ENCODE results near the gene VRK3.
"Not testable (repeated sequence)": the region's sequence is repeated elsewhere in the genome, so short reads cannot be mapped to it uniquely, and the experiment has no call there.

VRK3 gene

DNA sequence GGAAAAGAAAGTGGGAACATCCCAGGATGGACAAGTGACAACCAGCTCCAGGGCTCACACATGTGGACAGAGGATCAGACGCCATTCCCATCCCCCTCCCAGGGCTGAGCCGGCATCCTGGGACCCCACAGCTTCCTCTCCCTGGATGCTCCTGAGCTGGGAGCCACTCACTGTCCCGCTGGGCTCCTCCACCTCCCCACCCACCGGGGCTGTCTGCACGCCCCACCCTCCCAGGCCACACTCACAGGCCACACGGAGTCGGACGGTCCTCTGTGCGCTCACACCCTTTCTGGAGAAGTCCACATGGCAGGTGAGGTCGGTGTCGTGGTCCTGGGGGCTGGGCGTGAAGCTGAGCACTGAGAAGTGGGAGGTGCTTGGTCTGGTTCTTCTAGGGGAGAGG lies 65.3 kb downstream of the VRK3 start:
- H3K27ac Mint-ChIP-seq, H3K4me3 Mint-ChIP-seq, H3K4me1 Mint-ChIP-seq, H3K9me3 Mint-ChIP-seq, H3K36me3 Mint-ChIP-seq: not testable (repeated sequence)
- peak; percentile 22 for ATAC-seq
- H3K27me3 Mint-ChIP-seq, result peaks cover 18% of the 10 kb centered on the region

DNA sequence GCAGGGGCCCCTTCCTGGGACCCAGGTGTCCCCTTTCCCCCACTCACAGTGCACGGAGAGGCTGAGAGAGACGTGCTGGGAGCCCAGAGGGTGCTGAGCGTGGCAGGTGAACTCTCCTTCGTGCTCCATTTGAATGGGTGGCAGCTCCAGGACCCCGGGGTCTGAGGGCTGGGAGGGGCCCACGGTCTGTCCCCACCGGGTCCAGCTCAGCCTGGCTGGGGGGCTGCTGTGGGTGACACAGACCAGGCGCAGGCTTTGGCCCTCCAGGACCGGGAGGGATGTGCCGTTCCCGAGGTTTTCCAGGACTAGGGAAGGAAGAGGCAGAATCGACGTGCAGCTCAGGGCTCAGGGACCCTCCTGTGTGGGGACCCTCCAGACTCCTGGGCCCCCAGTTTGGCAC lies 66.6 kb downstream of the VRK3 start:
- ATAC-seq, result peak; percentile 39
- not testable (repeated sequence) for H3K36me3 Mint-ChIP-seq, H3K4me1 Mint-ChIP-seq, H3K27ac Mint-ChIP-seq, H3K4me3 Mint-ChIP-seq, H3K9me3 Mint-ChIP-seq
- H3K27me3 Mint-ChIP-seq, result peaks cover 31% of the 10 kb centered on the region

DNA sequence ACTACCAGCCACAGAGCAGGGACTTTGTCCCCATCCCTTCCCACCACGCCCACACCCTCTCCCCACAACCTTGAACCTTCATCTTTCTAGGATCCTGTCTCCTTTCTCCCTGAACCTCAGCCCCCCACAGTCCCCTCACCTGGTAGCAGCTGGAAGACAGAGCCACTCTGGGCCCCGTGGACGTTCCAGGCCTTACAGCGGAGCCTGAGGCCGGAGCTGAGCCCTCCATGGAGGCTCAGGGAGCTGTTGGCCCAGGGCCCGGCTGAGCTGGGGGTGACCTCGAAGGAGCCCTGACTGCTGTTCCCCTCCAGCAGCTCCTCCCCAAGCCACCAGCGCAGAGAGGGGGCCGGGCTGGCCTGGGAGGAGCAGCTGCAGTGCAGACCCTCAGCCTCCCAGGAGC lies 67.0 kb downstream of the VRK3 start:
- not testable (repeated sequence) for ATAC-seq, H3K27ac Mint-ChIP-seq, H3K36me3 Mint-ChIP-seq, H3K9me3 Mint-ChIP-seq, H3K4me3 Mint-ChIP-seq
- peaks cover 13% of the 10 kb centered on the region for H3K4me1 Mint-ChIP-seq
- H3K27me3 Mint-ChIP-seq, result peaks cover 36% of the 10 kb centered on the region

DNA sequence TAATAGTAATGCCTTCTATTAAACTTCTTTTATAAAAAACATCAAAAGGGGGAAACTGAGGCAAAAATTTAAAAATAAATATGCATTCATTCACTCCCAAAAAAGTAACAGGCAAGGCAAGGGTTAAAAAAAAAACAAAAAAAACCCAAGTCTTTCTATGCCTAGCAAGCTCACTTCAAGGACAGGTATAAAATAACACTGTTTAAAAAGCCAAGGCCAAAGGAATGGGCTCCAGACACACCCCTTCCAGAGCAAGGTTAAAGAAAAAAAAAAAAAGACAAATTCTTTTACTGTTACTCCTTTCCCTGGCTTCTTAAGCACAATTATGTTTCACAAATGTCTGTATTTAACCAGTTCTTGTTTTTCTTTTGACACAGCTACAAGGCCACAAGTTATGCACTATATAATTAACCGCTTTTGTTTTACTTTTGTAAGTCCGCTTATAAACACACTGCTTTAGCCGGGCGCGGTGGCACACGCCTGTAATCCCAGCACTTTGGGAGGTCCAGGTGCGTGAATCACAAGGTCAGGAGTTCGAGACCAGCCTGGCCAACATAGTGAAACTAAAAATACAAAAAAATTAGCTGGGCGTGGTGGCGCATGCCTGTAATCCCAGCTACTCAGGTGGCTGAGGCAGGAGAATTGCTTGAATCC lies 67.8 kb downstream of the VRK3 start:
- no peaks in the 10 kb centered on the region for H3K9me3 Mint-ChIP-seq

DNA sequence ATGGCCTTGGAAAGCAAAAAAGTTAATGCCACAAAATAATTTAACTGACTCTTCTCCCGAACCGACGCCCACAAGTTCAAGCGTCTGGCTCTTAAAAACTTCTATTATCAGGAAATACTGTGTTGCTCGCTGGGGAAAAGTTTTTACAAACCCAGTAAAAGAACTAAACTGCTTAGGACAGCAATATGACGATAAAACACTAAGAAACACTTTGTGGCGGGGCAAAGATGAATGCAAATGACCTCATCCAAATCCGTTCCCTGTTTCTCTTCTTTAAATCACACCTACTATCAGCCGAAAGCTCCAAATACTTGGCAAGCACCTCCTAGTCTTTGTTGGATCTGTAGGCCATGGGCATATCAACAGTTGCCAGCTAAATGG lies 69.1 kb downstream of the VRK3 start:
- Mint-ChIP-seq H3K27ac (no peak overlapping the region), H3K4me3 (no peak overlapping the region), H3K27me3 (peaks cover 44% of the 10 kb centered on the region), H3K36me3 (no peaks in the 10 kb centered on the region), H3K9me3 (no peaks in the 10 kb centered on the region), H3K4me1 (peaks cover 23% of the 10 kb centered on the region)
- ATAC-seq, result no peak

More for the DNA sequence above, 67.8 kb downstream of the VRK3 start:
- no peak for ATAC-seq
- Mint-ChIP-seq H3K36me3 (no peaks in the 10 kb centered on the region), H3K27ac (no peak overlapping the region), H3K4me3 (no peak overlapping the region), H3K27me3 (peaks cover 36% of the 10 kb centered on the region), H3K4me1 (peaks cover 19% of the 10 kb centered on the region)

- Mint-ChIP-seq H3K4me3 (no peak overlapping the region), H3K27ac (no peak overlapping the region), H3K9me3 (no peaks in the 10 kb centered on the region), H3K36me3 (no peaks in the 10 kb centered on the region), H3K27me3 (peaks cover 56% of the 10 kb centered on the region), H3K4me1 (peaks cover 24% of the 10 kb centered on the region)
- no peak for ATAC-seq
Observed at GRCh38 chr19:49954933-49955332, 70.2 kb downstream of the VRK3 start.

DNA sequence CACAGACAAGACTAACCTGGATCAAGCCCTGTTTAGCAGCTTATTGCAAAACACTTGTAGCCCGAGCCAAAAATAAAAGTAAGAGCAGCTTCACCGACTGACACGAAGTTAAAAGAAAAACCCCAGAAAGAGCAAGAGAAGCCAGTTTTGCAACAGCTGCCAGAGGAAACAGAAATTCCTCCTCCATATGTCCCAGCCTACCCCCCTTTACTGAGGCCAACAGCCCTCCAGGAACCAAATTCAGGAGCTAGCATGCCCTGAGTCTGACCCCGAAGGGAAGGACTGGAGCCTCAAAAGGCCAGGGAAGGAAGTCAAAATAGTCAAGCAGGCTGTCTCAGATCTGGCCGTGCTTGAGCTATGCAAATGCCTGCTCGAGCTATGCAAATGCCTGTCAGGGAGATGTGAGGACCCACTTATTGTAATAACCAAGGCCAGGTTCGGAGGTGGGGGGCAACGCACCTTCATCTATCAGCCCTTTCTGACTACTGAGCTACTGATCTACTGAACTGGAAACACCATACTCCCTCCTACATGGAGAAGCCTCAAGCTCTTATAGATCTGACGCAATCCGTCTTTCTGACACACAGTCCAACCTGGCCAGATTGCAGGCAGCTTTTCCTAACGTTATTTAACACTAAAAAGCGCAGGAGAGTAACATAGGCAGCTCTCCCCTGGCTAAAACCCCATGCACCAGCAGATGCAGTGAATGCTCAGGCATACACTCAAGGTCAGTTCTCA lies 70.9 kb downstream of the VRK3 start:
- Mint-ChIP-seq H3K4me1 (peaks cover 24% of the 10 kb centered on the region), H3K9me3 (no peaks in the 10 kb centered on the region), H3K27me3 (peaks cover 63% of the 10 kb centered on the region), H3K4me3 (no peak overlapping the region), H3K36me3 (no peaks in the 10 kb centered on the region), H3K27ac (no peak overlapping the region)
- no peak for ATAC-seq

DNA sequence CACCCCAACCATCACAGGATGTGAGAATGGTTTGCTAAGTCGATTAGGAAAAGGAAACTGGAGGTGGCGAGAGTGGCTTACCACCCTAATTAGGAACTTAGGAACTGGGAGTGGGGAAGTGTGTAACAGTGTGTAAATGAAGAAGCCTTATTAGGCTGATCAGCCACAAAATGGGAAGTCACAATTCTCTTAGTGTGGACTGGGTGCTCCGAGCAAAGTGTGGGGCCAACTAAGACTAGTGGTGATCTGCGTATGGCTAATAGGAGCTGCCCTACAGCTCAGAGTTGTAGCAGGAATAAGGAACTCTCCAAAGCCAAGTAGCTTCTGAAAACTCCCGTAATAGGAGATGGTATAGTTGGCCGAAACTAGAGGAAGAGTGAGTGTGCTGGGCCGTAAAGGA lies 71.8 kb downstream of the VRK3 start:
- Mint-ChIP-seq H3K4me3 (no peak overlapping the region), H3K4me1 (peaks cover 24% of the 10 kb centered on the region), H3K9me3 (no peaks in the 10 kb centered on the region), H3K36me3 (no peaks in the 10 kb centered on the region), H3K27me3 (peaks cover 69% of the 10 kb centered on the region), H3K27ac (no peak overlapping the region)
- ATAC-seq, result no peak

DNA sequence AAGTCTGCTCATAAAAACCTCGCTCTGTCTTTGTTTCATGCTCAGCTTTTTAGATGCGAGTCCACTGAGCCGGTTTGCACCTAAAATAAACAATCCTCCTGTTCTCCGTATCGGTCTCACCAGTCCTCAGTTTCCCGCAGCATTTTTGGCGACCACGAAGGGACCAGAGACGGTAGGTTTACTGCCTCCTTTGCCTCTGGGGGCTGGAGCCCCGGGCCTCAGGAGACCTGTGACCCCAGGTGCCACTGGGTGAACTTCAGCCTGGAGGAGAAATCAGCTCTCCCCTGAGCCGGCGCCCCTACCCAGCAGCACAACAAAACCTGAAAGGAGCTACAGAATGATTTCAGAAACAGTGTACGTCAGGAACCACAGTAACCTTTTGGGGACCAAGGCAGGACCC lies 72.3 kb downstream of the VRK3 start:
- H3K4me3 Mint-ChIP-seq, result no peak overlapping the region

DNA sequence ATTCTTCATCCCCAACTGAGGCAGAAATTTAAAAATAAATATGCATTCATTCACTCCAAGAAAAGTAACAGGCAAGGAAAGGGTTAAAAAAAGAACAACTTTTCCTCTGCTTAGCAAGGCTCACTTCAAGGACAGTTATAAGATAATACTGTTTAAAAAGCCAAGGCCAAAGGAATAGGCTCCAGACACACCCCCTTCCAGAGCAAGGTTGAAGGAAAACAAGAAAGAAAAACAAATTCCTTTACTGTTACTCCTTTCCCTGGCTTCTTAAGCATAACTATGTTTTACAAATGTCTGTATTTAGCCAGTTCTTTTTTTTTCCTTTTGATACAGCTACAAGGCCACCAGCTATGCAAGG lies 72.7 kb downstream of the VRK3 start:
- Mint-ChIP-seq H3K4me3 (no peak overlapping the region), H3K27me3 (peaks cover 70% of the 10 kb centered on the region), H3K9me3 (no peaks in the 10 kb centered on the region), H3K27ac (no peak overlapping the region), H3K36me3 (no peaks in the 10 kb centered on the region), H3K4me1 (peaks cover 24% of the 10 kb centered on the region)
- no peak for ATAC-seq

More for the DNA sequence above, 72.3 kb downstream of the VRK3 start:
- Mint-ChIP-seq H3K9me3 (no peaks in the 10 kb centered on the region), H3K27me3 (peaks cover 69% of the 10 kb centered on the region), H3K27ac (no peak overlapping the region), H3K4me1 (peaks cover 24% of the 10 kb centered on the region), H3K36me3 (no peaks in the 10 kb centered on the region)
- no peak for ATAC-seq

- H3K4me3 Mint-ChIP-seq, result no peak overlapping the region
- ATAC-seq, result no peak
- peaks cover 24% of the 10 kb centered on the region for H3K4me1 Mint-ChIP-seq
- H3K9me3 Mint-ChIP-seq, result no peaks in the 10 kb centered on the region
- H3K27me3 Mint-ChIP-seq, result peaks cover 71% of the 10 kb centered on the region
- H3K36me3 Mint-ChIP-seq, result no peaks in the 10 kb centered on the region
- H3K27ac Mint-ChIP-seq, result no peak overlapping the region
Observed at GRCh38 chr19:49951806-49952478, 73.2 kb downstream of the VRK3 start.

GRCh38 chr19:49950956-49951526 lies 74.1 kb downstream of the VRK3 start:
- ATAC-seq, result no peak
- no peaks in the 10 kb centered on the region for H3K9me3 Mint-ChIP-seq
- H3K27me3 Mint-ChIP-seq, result peaks cover 80% of the 10 kb centered on the region
- peaks cover 24% of the 10 kb centered on the region for H3K4me1 Mint-ChIP-seq
- H3K4me3 Mint-ChIP-seq, result no peak overlapping the region
- H3K36me3 Mint-ChIP-seq, result no peaks in the 10 kb centered on the region
- H3K27ac Mint-ChIP-seq, result no peak overlapping the region

DNA sequence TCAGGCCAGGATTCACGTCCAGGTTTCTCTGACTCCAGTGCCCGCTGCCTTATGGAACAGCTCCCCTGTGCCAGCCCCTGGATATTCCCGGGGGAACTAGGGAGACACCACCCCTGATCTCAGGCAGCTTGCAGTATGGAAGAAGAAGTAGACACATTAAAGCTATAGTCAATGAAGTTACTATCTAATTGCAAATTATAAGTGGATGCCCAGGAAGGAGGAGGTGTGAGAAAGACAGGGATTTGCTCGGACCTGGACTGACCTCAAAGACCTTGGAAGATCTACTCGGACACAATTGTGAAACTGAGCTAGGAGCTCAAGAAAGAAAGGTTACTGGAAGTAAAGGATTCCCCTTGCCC lies 74.6 kb downstream of the VRK3 start:
- Mint-ChIP-seq H3K27me3 (peaks cover 79% of the 10 kb centered on the region), H3K4me3 (no peak overlapping the region), H3K4me1 (peaks cover 24% of the 10 kb centered on the region), H3K9me3 (no peaks in the 10 kb centered on the region), H3K36me3 (no peaks in the 10 kb centered on the region), H3K27ac (no peak overlapping the region)
- no peak for ATAC-seq

DNA sequence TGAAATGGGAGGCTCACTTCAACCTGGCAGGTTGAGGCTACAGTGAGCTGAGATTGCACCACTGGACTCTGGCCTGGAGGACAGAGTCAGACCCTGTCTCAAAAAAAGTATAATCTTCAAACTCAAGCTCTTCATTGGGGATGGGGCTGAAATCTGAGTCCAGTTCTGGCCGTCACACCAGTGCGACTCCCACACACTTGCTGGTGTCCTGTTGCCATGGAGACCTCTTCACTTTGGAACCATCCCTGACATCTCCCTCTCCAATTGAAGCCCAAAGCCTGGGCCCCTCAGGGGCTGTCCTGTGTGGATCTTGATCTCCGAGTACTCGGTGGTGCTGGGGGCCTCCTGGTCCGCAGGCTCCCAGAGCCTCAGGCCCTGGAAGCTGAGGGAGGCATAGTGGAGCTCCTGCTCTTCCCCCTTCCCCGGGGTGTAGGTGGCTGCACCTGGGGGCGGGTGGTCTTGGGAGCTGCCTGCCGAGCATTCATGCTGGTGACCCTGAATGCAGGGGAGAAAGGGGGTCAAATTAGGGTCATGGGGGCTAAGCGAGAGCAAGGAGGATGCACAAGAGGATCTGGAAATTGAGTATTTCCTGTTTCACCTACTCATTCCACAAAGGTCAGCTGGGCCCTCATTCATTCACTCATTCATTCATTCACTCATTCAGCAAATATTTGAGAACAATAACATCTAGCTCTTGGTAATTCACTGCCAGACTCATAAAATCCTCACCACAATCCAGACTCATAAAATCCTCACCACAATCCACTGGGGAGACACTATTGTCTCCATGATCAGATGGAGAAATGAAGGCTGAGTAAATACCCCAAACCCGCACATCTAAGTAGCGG lies 75.2 kb downstream of the VRK3 start:
- no peak overlapping the region for H3K27ac Mint-ChIP-seq
- H3K27me3 Mint-ChIP-seq, result peaks cover 73% of the 10 kb centered on the region
- no peak overlapping the region for H3K4me3 Mint-ChIP-seq
- H3K9me3 Mint-ChIP-seq, result no peaks in the 10 kb centered on the region
- ATAC-seq, result no peak
- H3K36me3 Mint-ChIP-seq, result no peaks in the 10 kb centered on the region
- peaks cover 30% of the 10 kb centered on the region for H3K4me1 Mint-ChIP-seq

- no peaks in the 10 kb centered on the region for H3K36me3 Mint-ChIP-seq
- peaks cover 3% of the 10 kb centered on the region for H3K9me3 Mint-ChIP-seq
- no peak for ATAC-seq
- H3K27me3 Mint-ChIP-seq, result peaks cover 65% of the 10 kb centered on the region
- H3K27ac Mint-ChIP-seq, result no peak overlapping the region
- peaks cover 23% of the 10 kb centered on the region for H3K4me1 Mint-ChIP-seq
- H3K4me3 Mint-ChIP-seq, result no peak overlapping the region
Observed at GRCh38 chr19:49946415-49946814, 78.8 kb downstream of the VRK3 start.
